ENCODE results near the gene STK24. TPM values are rescaled to one million over a fixed set of nuclear protein-coding genes. Genes with fewer than 3 reads are reported as not detected.

Gene STK24
- total and polyA plus RNA-seq, 10 of the 15 experiments (the other 5 are each of a cell fraction or from before 2014, with no cell fraction given) = 7.5 to 115 (median 52.9) TPM

DNA sequence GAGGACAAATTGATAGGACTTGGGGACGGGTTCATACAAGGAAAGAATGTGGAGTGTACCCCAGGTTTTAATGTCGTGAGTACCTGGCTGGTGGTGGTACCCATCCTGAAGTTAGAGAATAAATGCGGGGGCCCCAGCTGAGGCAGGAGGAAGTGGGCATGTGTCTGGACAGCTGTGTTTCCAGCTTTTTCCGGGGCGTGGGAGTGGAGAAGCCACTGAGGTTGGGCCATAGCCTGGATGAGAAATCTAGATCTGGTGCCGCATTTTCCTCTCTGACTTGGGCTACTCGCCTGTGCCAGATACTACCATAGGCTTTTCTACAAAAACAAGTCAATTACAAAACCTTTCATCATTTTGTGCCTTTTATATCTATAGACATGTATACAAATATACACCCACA lies 147.4 kb downstream of the STK24 start:
- no peak for ATAC-seq

More for the DNA sequence above, 147.4 kb downstream of the STK24 start:
- ChIA-PET CTCF (no interaction called here), RAD21 (ENCODE audit: unreplicated experiment) (no interaction called here), SMC1A (ENCODE audit: uncharacterized antibody, unreplicated experiment) (no interaction called here), POLR2A (no interaction called here)
- no peak overlapping the region for H3K27ac ChIP-seq (ENCODE audit: control insufficient read depth, insufficient read depth)
- in situ Hi-C loops (cut with MboI) (no loop called here), intact Hi-C loops (cut with micrococcal nuclease; ENCODE audit: unreplicated experiment) (no loop called here)
- no peaks in the 10 kb centered on the region; a peak in 1 of 4 replicates for H3K27me3 ChIP-seq (replicated peaks in 1 of 2; ENCODE audit: control insufficient read depth in 2 of 2, insufficient read depth in 2 of 2, low read length in 1 of 2)
- no peak for DNase-seq (ENCODE audit: low read depth, low spot score)
- no peak overlapping the region for H3K4me3 ChIP-seq
- no peaks in the 10 kb centered on the region for H3K4me1 ChIP-seq (ENCODE audit: control insufficient read depth, insufficient read depth, low read length)
- H4K20me1 ChIP-seq (ENCODE audit: control insufficient read depth, insufficient read depth) = no peaks in the 10 kb centered on the region
- no peaks in the 10 kb centered on the region for H3K9me3 ChIP-seq (replicated peaks; ENCODE audit: control insufficient read depth, insufficient read depth, low read length)
- FAIRE-seq = no peak
- no TSS peak for BruUV-seq (replicated peaks)
- TF ChIP-seq, protein P1, sequence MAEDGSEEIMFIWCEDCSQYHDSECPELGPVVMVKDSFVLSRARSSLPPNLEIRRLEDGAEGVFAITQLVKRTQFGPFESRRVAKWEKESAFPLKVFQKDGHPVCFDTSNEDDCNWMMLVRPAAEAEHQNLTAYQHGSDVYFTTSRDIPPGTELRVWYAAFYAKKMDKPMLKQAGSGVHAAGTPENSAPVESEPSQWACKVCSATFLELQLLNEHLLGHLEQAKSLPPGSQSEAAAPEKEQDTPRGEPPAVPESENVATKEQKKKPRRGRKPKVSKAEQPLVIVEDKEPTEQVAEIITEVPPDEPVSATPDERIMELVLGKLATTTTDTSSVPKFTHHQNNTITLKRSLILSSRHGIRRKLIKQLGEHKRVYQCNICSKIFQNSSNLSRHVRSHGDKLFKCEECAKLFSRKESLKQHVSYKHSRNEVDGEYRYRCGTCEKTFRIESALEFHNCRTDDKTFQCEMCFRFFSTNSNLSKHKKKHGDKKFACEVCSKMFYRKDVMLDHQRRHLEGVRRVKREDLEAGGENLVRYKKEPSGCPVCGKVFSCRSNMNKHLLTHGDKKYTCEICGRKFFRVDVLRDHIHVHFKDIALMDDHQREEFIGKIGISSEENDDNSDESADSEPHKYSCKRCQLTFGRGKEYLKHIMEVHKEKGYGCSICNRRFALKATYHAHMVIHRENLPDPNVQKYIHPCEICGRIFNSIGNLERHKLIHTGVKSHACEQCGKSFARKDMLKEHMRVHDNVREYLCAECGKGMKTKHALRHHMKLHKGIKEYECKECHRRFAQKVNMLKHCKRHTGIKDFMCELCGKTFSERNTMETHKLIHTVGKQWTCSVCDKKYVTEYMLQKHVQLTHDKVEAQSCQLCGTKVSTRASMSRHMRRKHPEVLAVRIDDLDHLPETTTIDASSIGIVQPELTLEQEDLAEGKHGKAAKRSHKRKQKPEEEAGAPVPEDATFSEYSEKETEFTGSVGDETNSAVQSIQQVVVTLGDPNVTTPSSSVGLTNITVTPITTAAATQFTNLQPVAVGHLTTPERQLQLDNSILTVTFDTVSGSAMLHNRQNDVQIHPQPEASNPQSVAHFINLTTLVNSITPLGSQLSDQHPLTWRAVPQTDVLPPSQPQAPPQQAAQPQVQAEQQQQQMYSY (CRISPR knock-in tag; IDR thresholded peaks at IDR 0.05) = no peak
- TF ChIP-seq, protein P2, sequence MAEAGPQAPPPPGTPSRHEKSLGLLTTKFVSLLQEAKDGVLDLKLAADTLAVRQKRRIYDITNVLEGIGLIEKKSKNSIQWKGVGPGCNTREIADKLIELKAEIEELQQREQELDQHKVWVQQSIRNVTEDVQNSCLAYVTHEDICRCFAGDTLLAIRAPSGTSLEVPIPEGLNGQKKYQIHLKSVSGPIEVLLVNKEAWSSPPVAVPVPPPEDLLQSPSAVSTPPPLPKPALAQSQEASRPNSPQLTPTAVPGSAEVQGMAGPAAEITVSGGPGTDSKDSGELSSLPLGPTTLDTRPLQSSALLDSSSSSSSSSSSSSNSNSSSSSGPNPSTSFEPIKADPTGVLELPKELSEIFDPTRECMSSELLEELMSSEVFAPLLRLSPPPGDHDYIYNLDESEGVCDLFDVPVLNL (IDR thresholded peaks at IDR 0.05; ENCODE audit: low read depth, low read length) = no peak
- TF ChIP-seq SMC3 (IDR thresholded peaks at IDR 0.05; ENCODE audit: borderline replicate concordance, low read length) = no peak
- no peak for TF ChIP-seq NFYA (IDR thresholded peaks at IDR 0.05; ENCODE audit: borderline replicate concordance, low read depth, low read length)
- no peak for TF ChIP-seq CHD2 (IDR thresholded peaks at IDR 0.05; ENCODE audit: borderline replicate concordance, low read depth, low read length)
- TF ChIP-seq TCF7 (IDR thresholded peaks at IDR 0.05; ENCODE audit: borderline replicate concordance) = no peak
- no peaks in the 10 kb centered on the region for H3K79me2 ChIP-seq (ENCODE audit: control insufficient read depth, insufficient read depth, low read length)
- no peak overlapping the region for H3K9ac ChIP-seq (ENCODE audit: control insufficient read depth, insufficient read depth, low read length)
- H3K36me3 ChIP-seq (ENCODE audit: control insufficient read depth in 2 of 2, insufficient read depth in 2 of 2, low read length in 1 of 2) = no peaks in the 10 kb centered on the region
- H3K4me2 ChIP-seq (ENCODE audit: control insufficient read depth, insufficient read depth) = no peak overlapping the region
- H2AFZ ChIP-seq (ENCODE audit: control insufficient read depth, low read depth, low read length) = no peak overlapping the region
- WGBS (ENCODE audit: insufficient coverage, insufficient replicate concordance, low lambda C conversion rate, missing lambda C conversion rate) = 10% methylated on average over 7 of the region's 7 CpGs
